ENCODE data around the gene U2AF1.
"Not testable (repeated sequence)": the region's sequence is repeated elsewhere in the genome, so short reads cannot be mapped to it uniquely, and the experiment has no call there.

Gene U2AF1, protein sequence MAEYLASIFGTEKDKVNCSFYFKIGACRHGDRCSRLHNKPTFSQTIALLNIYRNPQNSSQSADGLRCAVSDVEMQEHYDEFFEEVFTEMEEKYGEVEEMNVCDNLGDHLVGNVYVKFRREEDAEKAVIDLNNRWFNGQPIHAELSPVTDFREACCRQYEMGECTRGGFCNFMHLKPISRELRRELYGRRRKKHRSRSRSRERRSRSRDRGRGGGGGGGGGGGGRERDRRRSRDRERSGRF

DNA sequence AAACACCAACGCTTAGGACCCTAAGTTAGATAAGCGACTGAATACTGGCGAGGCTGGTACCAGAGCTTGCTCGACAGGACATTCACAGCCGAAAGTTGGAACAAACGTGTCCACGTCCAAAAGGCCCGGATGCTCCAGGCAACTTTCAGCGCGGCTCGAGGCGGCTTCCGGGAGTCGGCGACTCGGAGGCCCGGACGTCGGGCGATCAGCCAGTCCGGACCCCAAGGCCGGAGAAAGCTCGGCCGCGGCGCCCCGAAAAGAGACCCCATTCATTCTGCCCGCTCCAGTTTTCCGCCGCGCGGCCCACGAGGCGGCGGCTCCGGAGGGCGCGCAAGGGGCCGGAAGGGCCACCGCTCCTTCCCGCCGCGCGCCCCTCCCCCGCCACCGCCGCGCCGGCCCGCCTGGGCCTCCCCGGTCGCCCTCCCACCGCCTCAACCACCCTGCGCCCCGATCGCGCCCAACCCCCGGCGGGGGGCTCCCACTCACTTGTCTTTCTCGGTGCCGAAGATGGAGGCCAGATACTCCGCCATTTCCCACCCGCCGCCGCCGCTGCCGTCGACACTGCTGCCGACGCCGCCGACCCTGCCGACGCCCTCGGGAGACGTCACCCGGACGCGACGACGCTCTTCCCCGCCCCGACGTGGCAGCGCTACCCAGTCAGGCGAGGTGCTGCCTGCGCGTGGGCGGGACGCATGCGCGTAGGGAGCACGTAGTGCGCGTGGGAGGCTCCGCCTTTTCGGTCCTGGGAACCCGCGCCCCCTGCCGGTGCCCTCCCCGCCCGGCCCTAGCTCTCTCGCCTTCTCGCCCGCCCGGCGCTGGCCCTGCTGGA is at the start of gene U2AF1:
Gene U2AF1 (minus strand): TSS at position 606 of the 829 bp plus-strand sequence. CDS start 76 bp downstream, at position 530.
- in situ Hi-C loops (cut with MboI; ENCODE audit: low sequenced_read_pairs) = not testable (repeated sequence)

GRCh38 chr21:43153601-43154000 is 46.2 kb upstream of the U2AF1 start:
- in situ Hi-C loops (cut with MboI; ENCODE audit: low sequenced_read_pairs) = not testable (repeated sequence)

DNA sequence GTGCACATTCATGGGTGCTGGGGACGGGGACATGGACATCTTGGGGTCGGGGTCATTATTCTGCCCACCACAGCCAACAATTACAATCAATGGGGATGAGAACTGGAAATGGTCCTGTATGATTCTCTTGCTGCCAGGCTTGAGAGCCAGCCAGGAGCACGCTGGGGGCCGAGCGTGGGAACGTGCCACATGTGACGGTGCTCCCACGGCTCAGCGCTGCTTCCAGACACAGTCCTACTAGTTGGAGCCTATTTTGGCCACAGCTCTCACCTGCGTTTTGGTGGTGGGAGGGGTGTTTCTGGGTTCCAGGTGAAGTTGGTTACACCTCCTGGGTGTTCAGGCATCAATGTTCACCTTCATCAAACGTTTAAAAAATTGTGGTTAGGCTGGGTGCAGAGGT is 42.0 kb upstream of the U2AF1 start:
- in situ Hi-C loops (cut with MboI; ENCODE audit: low sequenced_read_pairs) = not testable (repeated sequence)

GRCh38 chr21:43147999-43148398 is 40.6 kb upstream of the U2AF1 start:
- in situ Hi-C loops (cut with MboI; ENCODE audit: low sequenced_read_pairs) = not testable (repeated sequence)

GRCh38 chr21:43146637-43147036 is 39.3 kb upstream of the U2AF1 start:
- in situ Hi-C loops (cut with MboI; ENCODE audit: low sequenced_read_pairs) = not testable (repeated sequence)

DNA sequence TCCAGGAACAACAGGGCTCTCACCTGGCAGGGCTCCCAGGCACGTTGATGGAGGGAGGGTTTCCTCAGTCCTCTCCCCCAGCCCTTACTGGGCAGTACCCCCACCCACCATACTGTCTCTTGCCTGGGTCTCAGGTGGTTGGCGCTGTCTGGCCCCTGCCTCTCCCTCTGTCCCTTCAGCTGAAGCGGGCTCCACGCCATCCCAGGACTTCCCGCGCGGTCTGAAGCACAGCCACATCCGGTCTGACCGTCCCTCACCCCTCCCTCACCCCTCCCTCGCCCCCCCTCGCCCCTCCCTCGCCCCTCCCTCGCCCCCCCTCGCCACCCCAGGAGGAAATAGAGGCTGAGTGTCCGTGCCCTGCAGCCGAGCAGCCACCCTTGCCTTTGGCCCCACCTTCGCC is 34.0 kb upstream of the U2AF1 start:
- in situ Hi-C loops (cut with MboI; ENCODE audit: low sequenced_read_pairs) = not testable (repeated sequence)

- in situ Hi-C loops (cut with MboI; ENCODE audit: low sequenced_read_pairs) = not testable (repeated sequence)
Observed at GRCh38 chr21:43138944-43139343, 31.6 kb upstream of the U2AF1 start.

GRCh38 chr21:43134520-43134919 is 27.1 kb upstream of the U2AF1 start:
- in situ Hi-C loops (cut with MboI; ENCODE audit: low sequenced_read_pairs) = not testable (repeated sequence)

GRCh38 chr21:43130094-43130493 is 22.7 kb upstream of the U2AF1 start:
- in situ Hi-C loops (cut with MboI; ENCODE audit: low sequenced_read_pairs) = not testable (repeated sequence)

DNA sequence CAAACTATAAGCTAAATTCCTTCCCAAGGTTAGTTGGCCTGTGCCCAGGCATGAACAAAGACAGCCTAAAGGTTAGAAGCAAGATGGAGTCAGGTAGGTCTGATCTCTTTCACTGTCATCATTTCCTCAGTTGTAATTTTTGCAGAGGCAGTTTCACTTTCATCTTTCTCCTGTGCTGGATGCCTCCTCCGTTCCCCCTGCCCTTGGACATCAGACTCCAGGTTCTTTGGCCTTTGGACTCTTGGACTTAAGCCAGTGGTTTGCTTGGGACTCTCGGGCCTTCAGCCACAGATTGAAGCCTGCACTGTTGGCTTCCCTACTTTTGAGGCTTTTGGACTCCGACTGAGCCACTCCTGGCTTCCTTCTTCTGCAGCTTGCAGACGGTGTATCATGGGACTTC is 8.6 kb upstream of the U2AF1 start:
- in situ Hi-C loops (cut with MboI; ENCODE audit: low sequenced_read_pairs) = not testable (repeated sequence)

GRCh38 chr21:43114483-43114882 is 7.1 kb upstream of the U2AF1 start:
- in situ Hi-C loops (cut with MboI; ENCODE audit: low sequenced_read_pairs) = not testable (repeated sequence)

DNA sequence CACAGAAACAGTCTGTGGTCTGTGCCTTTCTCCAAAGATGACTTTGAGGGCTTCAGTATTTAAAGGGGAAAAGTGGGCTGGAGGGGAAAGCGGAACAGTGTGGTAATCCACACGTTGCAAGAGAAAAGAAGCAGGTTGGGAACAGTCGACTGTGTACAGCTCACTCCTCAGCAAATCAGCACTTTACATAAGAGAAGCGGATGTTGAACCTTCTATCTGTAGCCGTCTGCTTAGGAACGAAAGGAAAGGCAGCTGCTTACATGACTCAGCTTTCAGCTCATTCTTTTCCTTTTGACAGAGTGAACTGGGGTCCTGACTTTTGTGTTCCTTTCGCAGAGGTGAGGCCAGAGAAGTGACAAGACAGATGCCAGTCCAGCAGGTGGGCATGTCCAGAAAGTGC is 1.6 kb upstream of the U2AF1 start:
- in situ Hi-C loops (cut with MboI; ENCODE audit: low sequenced_read_pairs) = not testable (repeated sequence)

DNA sequence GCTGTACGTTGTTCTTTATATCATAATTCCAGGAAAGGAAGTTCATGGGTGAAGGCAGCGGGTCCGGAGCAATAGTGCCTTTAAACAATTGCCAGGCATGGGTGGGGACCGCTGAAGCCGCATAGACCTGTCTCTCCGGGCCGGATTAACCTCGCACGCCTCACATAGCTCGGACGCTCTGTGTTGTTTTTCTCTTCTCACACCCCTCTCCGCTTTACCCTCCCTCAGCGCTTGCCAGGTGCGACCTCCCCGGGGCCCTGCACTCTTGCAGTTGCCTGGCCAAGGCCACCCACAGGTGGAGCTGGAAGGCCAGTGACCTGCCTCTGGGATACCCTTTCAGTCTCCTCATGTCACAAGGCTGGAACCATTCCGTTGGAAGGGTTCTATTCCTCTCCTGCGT is 807 bp upstream of the U2AF1 start:
- in situ Hi-C loops (cut with MboI; ENCODE audit: low sequenced_read_pairs) = not testable (repeated sequence)

- in situ Hi-C loops (cut with MboI; ENCODE audit: low sequenced_read_pairs) = not testable (repeated sequence)
Observed at GRCh38 chr21:43107794-43108137, 396 bp upstream of the U2AF1 start.

GRCh38 chr21:43104642-43105041 is 2.7 kb downstream of the U2AF1 start:
- in situ Hi-C loops (cut with MboI; ENCODE audit: low sequenced_read_pairs) = not testable (repeated sequence)

- in situ Hi-C loops (cut with MboI; ENCODE audit: low sequenced_read_pairs) = not testable (repeated sequence)
Observed at GRCh38 chr21:43102281-43102680, 5.1 kb downstream of the U2AF1 start.

GRCh38 chr21:43101676-43102075 is 5.7 kb downstream of the U2AF1 start:
- in situ Hi-C loops (cut with MboI; ENCODE audit: low sequenced_read_pairs) = not testable (repeated sequence)

GRCh38 chr21:43101000-43101399 is 6.4 kb downstream of the U2AF1 start:
- in situ Hi-C loops (cut with MboI; ENCODE audit: low sequenced_read_pairs) = not testable (repeated sequence)

- in situ Hi-C loops (cut with MboI; ENCODE audit: low sequenced_read_pairs) = not testable (repeated sequence)
Observed at GRCh38 chr21:43091979-43092614, 15.3 kb downstream of the U2AF1 start.

DNA sequence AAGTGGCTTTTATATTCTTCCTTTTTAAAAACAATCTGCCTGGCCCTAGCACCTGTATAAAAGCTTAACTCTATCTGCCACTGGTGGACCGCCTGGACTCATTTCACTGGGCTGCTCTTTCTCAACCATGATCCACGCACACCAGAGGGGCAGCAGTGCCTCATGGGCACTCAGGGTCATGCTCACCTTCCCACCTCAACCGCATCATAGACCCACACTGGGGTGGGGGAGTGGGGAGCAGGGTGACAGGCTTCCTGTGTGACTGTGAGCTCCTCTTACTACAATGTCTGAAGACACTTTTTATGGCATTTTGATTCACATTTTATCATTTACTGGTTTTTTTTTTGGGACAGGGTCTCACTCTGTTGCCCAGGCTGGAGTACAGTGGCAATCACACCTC is 16.4 kb downstream of the U2AF1 start:
- in situ Hi-C loops (cut with MboI; ENCODE audit: low sequenced_read_pairs) = not testable (repeated sequence)

- in situ Hi-C loops (cut with MboI; ENCODE audit: low sequenced_read_pairs) = not testable (repeated sequence)
Observed at GRCh38 chr21:43089463-43089862, 17.9 kb downstream of the U2AF1 start.

Data from HL-60/S4 (cell line).